ENCODE measurements around the gene LMOD2. TPM values are rescaled to one million over a fixed set of nuclear protein-coding genes. Genes with fewer than 3 reads are reported as not detected.
A peak's percentile ranks its signal among the peaks of the same experiment; 100 is the strongest.

LMOD2 gene
- total and polyA plus RNA-seq, 2 experiments from 2014 or later: not detected

DNA sequence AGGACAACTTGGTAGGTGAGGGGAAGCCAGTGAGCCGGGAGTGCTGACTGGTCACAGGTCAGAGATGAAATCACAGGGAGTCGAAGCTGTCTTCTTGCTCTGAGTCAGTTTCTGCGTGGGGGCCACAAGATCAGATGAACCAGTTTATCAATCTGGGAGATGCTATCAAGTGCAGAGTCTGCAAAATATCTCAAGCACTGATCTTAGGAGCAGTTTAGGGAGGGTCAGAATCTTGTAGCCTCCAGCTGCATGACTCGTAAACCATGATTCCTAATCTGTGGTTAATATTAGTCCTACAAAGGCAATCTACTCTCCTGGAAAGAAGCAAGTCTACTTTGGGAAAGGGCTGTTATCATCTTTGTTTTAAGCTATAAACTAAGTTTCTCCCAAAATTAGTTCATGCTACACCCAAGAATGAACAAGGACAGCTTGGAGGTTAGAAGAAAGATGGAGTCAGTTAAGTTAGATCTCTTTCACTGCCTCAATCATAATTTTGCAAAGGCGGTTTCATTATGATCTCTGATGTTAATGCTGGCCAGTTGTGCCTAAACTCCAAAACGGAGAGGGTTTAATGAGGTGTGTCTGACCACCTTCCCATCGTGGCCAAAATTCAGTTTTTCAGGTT is 8.4 kb upstream of the LMOD2 start:
- Histone ChIP-seq H3F3A (replicated peaks; ENCODE audit: low read depth) (no peaks in the 10 kb centered on the region), H3K4me3 (no peak overlapping the region), H3K4me2 (no peak overlapping the region), H3K27me3 (ENCODE audit: insufficient read depth) (no peaks in the 10 kb centered on the region), H3K36me3 (ENCODE audit: insufficient read depth) (no peaks in the 10 kb centered on the region), H3K27ac (ENCODE audit: low read depth) (no peak overlapping the region), H2AFZ (peak overlapping the region; percentile 26), H3K79me2 (replicated peaks; ENCODE audit: insufficient read depth) (no peaks in the 10 kb centered on the region), H3K4me1 (ENCODE audit: insufficient read depth) (peaks cover 15% of the 10 kb centered on the region; the same call in 1 of the 2 replicates), H4K20me1 (replicated peaks; ENCODE audit: insufficient read depth) (no peaks in the 10 kb centered on the region), H3K9me2 (ENCODE audit: insufficient read depth) (no peaks in the 10 kb centered on the region)
- no peaks in the 10 kb centered on the region; the same call in 2 of the 3 replicates for H3K9me3 Mint-ChIP-seq
- TF ChIP-seq, protein P1, sequence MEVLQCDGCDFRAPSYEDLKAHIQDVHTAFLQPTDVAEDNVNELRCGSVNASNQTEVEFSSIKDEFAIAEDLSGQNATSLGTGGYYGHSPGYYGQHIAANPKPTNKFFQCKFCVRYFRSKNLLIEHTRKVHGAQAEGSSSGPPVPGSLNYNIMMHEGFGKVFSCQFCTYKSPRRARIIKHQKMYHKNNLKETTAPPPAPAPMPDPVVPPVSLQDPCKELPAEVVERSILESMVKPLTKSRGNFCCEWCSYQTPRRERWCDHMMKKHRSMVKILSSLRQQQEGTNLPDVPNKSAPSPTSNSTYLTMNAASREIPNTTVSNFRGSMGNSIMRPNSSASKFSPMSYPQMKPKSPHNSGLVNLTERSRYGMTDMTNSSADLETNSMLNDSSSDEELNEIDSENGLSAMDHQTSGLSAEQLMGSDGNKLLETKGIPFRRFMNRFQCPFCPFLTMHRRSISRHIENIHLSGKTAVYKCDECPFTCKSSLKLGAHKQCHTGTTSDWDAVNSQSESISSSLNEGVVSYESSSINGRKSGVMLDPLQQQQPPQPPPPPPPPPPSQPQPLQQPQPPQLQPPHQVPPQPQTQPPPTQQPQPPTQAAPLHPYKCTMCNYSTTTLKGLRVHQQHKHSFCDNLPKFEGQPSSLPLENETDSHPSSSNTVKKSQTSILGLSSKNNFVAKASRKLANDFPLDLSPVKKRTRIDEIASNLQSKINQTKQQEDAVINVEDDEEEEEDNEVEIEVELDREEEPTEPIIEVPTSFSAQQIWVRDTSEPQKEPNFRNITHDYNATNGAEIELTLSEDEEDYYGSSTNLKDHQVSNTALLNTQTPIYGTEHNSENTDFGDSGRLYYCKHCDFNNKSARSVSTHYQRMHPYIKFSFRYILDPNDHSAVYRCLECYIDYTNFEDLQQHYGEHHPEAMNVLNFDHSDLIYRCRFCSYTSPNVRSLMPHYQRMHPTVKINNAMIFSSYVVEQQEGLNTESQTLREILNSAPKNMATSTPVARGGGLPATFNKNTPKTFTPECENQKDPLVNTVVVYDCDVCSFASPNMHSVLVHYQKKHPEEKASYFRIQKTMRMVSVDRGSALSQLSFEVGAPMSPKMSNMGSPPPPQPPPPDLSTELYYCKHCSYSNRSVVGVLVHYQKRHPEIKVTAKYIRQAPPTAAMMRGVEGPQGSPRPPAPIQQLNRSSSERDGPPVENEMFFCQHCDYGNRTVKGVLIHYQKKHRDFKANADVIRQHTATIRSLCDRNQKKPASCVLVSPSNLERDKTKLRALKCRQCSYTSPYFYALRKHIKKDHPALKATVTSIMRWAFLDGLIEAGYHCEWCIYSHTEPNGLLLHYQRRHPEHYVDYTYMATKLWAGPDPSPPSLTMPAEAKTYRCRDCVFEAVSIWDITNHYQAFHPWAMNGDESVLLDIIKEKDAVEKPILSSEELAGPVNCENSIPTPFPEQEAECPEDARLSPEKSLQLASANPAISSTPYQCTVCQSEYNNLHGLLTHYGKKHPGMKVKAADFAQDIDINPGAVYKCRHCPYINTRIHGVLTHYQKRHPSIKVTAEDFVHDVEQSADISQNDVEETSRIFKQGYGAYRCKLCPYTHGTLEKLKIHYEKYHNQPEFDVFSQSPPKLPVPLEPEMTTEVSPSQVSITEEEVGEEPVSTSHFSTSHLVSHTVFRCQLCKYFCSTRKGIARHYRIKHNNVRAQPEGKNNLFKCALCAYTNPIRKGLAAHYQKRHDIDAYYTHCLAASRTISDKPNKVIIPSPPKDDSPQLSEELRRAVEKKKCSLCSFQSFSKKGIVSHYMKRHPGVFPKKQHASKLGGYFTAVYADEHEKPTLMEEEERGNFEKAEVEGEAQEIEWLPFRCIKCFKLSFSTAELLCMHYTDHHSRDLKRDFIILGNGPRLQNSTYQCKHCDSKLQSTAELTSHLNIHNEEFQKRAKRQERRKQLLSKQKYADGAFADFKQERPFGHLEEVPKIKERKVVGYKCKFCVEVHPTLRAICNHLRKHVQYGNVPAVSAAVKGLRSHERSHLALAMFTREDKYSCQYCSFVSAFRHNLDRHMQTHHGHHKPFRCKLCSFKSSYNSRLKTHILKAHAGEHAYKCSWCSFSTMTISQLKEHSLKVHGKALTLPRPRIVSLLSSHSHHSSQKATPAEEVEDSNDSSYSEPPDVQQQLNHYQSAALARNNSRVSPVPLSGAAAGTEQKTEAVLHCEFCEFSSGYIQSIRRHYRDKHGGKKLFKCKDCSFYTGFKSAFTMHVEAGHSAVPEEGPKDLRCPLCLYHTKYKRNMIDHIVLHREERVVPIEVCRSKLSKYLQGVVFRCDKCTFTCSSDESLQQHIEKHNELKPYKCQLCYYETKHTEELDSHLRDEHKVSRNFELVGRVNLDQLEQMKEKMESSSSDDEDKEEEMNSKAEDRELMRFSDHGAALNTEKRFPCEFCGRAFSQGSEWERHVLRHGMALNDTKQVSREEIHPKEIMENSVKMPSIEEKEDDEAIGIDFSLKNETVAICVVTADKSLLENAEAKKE (CRISPR knock-in tag; IDR thresholded peaks at IDR 0.05): no peak
- TF ChIP-seq, protein P2, sequence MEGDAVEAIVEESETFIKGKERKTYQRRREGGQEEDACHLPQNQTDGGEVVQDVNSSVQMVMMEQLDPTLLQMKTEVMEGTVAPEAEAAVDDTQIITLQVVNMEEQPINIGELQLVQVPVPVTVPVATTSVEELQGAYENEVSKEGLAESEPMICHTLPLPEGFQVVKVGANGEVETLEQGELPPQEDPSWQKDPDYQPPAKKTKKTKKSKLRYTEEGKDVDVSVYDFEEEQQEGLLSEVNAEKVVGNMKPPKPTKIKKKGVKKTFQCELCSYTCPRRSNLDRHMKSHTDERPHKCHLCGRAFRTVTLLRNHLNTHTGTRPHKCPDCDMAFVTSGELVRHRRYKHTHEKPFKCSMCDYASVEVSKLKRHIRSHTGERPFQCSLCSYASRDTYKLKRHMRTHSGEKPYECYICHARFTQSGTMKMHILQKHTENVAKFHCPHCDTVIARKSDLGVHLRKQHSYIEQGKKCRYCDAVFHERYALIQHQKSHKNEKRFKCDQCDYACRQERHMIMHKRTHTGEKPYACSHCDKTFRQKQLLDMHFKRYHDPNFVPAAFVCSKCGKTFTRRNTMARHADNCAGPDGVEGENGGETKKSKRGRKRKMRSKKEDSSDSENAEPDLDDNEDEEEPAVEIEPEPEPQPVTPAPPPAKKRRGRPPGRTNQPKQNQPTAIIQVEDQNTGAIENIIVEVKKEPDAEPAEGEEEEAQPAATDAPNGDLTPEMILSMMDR (conservative IDR thresholded peaks at IDR 0.05; ENCODE audit: low read depth in 2 of 2): no peak
- TF ChIP-seq ZNF114 (CRISPR knock-in tag; IDR thresholded peaks at IDR 0.05): no peak
- TF ChIP-seq EZH2phosphoT487 (IDR thresholded peaks at IDR 0.05; ENCODE audit: unreplicated experiment): no peak
- TF ChIP-seq EZH2 (IDR thresholded peaks at IDR 0.05; ENCODE audit: low read depth, unreplicated experiment): no peak
- no peak for TF ChIP-seq NANOG (IDR thresholded peaks at IDR 0.05; ENCODE audit: borderline replicate concordance)
- no peak for TF ChIP-seq POLR2AphosphoS5 (IDR thresholded peaks at IDR 0.05; ENCODE audit: low read depth)
- TF ChIP-seq STAT1 (IDR thresholded peaks at IDR 0.05; ENCODE audit: unreplicated experiment): no peak
- TF ChIP-seq CREB1 (CRISPR knock-in tag; IDR thresholded peaks at IDR 0.05; ENCODE audit: low read depth): no peak
- TF ChIP-seq ZNF331 (CRISPR knock-in tag; IDR thresholded peaks at IDR 0.05; ENCODE audit: low read depth): no peak
- TF ChIP-seq, protein P3, sequence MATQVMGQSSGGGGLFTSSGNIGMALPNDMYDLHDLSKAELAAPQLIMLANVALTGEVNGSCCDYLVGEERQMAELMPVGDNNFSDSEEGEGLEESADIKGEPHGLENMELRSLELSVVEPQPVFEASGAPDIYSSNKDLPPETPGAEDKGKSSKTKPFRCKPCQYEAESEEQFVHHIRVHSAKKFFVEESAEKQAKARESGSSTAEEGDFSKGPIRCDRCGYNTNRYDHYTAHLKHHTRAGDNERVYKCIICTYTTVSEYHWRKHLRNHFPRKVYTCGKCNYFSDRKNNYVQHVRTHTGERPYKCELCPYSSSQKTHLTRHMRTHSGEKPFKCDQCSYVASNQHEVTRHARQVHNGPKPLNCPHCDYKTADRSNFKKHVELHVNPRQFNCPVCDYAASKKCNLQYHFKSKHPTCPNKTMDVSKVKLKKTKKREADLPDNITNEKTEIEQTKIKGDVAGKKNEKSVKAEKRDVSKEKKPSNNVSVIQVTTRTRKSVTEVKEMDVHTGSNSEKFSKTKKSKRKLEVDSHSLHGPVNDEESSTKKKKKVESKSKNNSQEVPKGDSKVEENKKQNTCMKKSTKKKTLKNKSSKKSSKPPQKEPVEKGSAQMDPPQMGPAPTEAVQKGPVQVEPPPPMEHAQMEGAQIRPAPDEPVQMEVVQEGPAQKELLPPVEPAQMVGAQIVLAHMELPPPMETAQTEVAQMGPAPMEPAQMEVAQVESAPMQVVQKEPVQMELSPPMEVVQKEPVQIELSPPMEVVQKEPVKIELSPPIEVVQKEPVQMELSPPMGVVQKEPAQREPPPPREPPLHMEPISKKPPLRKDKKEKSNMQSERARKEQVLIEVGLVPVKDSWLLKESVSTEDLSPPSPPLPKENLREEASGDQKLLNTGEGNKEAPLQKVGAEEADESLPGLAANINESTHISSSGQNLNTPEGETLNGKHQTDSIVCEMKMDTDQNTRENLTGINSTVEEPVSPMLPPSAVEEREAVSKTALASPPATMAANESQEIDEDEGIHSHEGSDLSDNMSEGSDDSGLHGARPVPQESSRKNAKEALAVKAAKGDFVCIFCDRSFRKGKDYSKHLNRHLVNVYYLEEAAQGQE (IDR thresholded peaks at IDR 0.05; ENCODE audit: unreplicated experiment): no peak
- no peaks in the 10 kb centered on the region for H3K36me3 Mint-ChIP-seq (ENCODE audit: low read depth)
- peak overlapping the region; percentile 53; the same call in 1 of the 2 replicates for H3K27ac Mint-ChIP-seq
- peaks cover 49% of the 10 kb centered on the region for H3K4me1 Mint-ChIP-seq
- no peak overlapping the region for H3K4me3 Mint-ChIP-seq
- no peak for ATAC-seq
- no peak for DNase-seq (ENCODE audit: low spot score)
- no peaks in the 10 kb centered on the region for H3K27me3 Mint-ChIP-seq (ENCODE audit: insufficient read depth, low read depth, poor library complexity)
